NOMO-1 treated with dmso at 0.1 percent for 144 hours (cell line): Measurements from ENCODE around the gene WDR5.

Experiments used
- DNase-seq: peaks from one replicate; lab custom pipeline; 2025; ENCODE audit not compliant: unreplicated experiment; lab: John Stamatoyannopoulos, UW

Gene WDR5

GRCh38 chr9:134185536-134186011, 49.7 kb downstream of the WDR5 start:
- DNase-seq: no peak

- no peak for DNase-seq
Observed at GRCh38 chr9:134186471-134187109, 50.7 kb downstream of the WDR5 start.

DNA sequence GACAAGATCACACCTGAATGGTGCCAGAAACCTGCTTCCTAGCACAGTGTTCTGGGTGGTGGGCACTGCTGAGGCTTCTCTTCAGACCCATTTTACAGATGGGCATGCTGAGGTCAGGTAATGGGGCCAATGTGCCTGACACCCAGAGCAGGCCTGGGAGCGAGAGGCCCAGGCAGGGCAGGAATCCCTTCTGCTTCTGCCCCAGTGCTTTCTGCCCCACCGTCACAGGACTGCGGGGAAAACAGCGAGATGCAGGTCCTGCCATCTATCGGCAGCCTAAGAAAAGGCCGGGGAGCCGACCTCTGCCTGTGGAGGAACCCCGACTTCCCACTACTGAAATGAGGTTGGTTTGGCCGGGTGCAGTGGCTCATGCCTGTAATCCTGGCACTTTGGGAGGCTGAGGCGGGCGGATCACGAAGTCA, 51.2 kb downstream of the WDR5 start:
- no peak for DNase-seq

- DNase-seq: no peak
Observed at GRCh38 chr9:134187891-134188385, 52.1 kb downstream of the WDR5 start.

- no peak for DNase-seq
Observed at GRCh38 chr9:134188386-134189144, 52.7 kb downstream of the WDR5 start.

DNA sequence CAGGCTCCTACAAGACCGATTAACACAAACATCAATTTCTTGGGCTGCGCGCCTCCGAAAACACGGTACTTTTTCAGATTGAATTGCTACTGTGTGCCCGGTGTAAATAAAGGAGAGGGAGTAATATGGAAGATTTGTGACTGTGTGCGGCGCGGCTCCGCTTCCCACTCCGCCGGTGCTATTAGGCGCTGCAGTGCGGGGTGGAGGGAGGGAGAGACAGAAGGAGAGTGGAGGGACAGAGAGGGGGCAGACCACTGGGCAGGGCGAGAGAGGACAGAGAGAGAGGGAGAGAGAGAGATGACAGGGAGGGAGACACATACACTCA, 53.2 kb downstream of the WDR5 start:
- no peak for DNase-seq

GRCh38 chr9:134189470-134190231, 53.8 kb downstream of the WDR5 start:
- DNase-seq: no peak

- no peak for DNase-seq
Observed at GRCh38 chr9:134190232-134191121, 54.6 kb downstream of the WDR5 start.

GRCh38 chr9:134191455-134192209, 55.8 kb downstream of the WDR5 start:
- DNase-seq: no peak

GRCh38 chr9:134192311-134192950, 56.5 kb downstream of the WDR5 start:
- DNase-seq: no peak

DNA sequence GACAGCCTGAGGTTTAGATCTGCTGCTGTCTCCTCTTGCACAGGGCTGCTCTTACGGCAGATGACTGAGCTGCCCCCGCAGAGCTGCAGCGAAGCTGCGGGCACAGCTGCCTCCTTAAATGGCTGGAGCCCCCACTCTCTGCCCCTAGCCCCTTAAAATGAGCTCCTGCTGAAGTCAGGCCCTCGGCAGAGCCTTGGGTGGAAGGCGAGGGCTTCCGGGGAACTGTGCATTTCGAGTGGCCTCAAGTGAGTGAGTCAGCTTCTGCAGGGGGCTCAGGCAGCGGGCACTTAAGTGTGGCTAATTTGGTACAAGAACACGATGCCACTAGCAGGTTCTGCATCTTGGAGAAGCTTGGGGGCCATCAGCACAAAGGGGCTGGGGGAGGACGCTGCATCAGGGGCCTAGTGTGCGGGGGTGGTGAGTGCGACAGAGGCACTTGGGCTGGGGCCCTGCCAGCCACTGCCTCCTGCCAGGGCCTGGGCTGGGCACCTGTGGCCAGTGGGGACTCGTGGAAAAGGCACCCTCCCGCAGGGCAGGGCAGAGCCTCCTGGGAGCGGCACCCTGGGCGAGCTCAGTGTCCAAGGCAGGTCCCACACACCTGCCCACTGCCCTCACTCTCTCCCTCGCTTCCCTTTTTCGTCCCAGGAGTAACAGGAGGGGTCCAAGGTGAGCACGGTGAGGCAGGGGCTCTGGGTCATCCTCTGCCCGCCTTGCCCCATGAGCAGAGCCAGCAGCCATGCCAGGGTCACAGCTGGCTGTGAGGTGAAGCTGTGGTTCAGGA, 57.3 kb downstream of the WDR5 start:
- no peak for DNase-seq

GRCh38 chr9:134193912-134194535, 58.1 kb downstream of the WDR5 start:
- no peak for DNase-seq

- peak; percentile 94 for DNase-seq
Observed at GRCh38 chr9:134195558-134195957, 59.7 kb downstream of the WDR5 start.

DNA sequence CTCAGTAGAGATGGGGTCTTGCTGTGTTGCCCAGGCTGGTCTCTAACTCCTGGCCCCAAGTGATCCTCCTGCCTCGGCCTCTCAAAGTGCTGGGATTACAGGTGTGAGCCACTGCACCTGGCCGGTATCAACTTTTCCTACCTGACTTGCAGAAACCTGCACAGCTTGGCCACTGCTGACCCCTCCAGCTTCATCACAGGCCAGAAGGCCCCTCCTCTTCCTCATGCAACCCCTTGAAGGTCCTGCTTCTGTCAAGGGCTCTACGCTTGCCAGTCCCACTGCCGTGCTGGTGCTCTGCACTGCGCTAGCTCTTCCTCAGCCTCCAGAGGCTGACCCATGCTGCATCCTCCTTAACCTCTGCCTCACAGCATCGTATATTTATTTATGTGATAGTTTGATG, 61.0 kb downstream of the WDR5 start:
- no peak for DNase-seq

DNA sequence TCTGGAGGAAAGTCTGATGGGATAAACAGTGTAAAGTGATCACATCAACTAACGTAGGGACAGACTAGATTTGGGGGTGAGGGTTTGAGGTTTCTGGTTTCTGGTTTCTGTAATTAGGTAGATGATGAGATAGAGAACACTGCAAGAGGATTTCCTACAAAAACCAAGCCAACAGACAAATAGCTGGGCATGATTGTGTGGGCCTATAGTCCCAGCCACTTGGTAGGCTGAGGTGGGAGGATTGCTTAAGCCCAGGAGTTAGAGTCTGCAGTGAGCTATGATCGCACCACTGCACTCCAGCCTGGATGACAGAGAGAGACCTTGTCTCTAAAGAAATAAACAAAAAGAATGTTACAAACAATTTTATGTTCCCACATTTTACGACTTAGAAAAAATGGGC, 62.9 kb downstream of the WDR5 start:
- no peak for DNase-seq

GRCh38 chr9:134200730-134201129, 64.8 kb downstream of the WDR5 start:
- no peak for DNase-seq

GRCh38 chr9:134203224-134203623, 67.3 kb downstream of the WDR5 start:
- DNase-seq: no peak

DNA sequence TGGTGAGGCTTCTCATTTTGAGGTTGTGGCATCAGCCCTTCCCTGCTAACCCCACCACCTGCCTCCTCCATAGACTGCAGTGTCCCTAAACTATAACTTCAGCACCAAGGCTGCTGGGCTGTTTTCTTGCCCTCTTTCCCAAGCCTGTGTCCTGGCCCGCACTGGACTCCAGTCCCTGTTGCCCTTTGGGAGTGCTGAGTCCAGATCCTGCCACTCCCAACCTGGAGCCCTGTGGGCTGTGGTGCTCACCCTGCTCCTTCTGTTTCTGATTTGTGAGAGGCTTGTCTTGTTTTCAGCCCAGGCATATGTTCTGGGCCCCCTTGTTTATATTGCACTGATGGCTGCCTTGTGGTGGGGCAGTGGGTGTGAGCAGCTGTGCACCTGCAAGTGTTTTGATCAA, 68.2 kb downstream of the WDR5 start:
- DNase-seq: no peak
